ENCODE results near the gene NEB.

Gene NEB, protein sequence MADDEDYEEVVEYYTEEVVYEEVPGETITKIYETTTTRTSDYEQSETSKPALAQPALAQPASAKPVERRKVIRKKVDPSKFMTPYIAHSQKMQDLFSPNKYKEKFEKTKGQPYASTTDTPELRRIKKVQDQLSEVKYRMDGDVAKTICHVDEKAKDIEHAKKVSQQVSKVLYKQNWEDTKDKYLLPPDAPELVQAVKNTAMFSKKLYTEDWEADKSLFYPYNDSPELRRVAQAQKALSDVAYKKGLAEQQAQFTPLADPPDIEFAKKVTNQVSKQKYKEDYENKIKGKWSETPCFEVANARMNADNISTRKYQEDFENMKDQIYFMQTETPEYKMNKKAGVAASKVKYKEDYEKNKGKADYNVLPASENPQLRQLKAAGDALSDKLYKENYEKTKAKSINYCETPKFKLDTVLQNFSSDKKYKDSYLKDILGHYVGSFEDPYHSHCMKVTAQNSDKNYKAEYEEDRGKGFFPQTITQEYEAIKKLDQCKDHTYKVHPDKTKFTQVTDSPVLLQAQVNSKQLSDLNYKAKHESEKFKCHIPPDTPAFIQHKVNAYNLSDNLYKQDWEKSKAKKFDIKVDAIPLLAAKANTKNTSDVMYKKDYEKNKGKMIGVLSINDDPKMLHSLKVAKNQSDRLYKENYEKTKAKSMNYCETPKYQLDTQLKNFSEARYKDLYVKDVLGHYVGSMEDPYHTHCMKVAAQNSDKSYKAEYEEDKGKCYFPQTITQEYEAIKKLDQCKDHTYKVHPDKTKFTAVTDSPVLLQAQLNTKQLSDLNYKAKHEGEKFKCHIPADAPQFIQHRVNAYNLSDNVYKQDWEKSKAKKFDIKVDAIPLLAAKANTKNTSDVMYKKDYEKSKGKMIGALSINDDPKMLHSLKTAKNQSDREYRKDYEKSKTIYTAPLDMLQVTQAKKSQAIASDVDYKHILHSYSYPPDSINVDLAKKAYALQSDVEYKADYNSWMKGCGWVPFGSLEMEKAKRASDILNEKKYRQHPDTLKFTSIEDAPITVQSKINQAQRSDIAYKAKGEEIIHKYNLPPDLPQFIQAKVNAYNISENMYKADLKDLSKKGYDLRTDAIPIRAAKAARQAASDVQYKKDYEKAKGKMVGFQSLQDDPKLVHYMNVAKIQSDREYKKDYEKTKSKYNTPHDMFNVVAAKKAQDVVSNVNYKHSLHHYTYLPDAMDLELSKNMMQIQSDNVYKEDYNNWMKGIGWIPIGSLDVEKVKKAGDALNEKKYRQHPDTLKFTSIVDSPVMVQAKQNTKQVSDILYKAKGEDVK (N-terminal part only)

DNA sequence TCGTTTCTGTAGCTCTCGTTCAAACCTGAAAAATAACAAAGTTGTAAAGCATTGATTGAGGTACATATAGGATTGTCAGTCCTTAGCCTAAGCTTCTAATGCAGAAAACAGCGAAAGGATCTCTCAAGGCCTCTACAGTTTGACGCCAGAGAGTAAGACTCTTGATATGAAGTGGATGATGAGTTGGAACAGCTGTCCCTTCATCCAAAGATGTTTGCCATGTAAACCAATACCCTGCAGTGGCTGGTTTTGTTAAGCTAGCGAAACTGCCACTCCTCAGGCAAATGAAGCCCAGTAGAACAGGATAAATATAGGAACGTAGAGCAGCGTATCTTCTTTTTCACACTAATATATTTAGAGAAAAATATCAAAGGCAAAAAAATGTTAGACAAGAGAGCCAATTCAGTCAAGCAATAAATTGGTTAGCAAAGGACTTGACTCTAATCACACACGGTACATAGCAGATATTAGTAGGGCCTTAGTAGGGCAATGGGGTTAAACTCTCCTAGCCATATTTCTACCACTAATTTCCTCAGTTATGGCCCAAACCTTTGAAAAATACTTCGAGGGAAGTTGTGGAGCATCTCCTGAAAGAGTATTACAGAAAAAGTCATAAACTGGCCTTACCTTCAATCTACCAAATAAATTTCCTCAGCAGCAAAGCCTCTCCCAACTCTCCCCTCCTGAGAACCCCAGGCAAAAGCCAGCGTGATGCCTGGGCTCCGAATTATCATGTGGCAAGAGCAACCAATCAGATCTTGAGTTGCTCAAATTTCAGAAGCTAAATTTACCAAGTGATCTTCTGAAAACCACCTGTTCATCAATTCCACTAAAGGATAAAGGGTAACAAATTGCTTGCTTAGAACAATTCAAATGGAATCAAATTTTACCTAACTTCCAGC, at the start of gene NEB:
TSS of gene NEB (minus strand) at position 706 of the 902 bp plus-strand sequence. CDS start 1,320 bp downstream, outside the sequence.
- no peak for DNase-seq

DNA sequence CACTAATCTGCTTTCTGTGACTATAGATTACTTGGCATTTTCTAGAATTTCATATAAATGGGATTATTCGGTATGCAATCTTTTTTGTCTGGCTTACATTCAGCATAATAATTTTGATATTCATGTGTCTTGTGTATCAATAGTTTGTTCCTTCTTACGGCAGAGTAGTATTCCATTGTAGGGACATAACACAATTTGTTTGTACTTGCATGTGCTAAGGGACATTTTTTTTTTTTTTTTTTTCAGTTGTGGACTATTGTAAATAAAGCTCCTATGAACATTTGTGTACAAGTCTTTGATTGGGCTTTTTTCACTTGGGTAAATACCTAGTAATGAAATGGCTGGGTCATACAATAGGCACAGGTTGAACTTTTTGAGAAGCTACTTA, 48.9 kb upstream of the NEB start:
- no peak for DNase-seq

DNA sequence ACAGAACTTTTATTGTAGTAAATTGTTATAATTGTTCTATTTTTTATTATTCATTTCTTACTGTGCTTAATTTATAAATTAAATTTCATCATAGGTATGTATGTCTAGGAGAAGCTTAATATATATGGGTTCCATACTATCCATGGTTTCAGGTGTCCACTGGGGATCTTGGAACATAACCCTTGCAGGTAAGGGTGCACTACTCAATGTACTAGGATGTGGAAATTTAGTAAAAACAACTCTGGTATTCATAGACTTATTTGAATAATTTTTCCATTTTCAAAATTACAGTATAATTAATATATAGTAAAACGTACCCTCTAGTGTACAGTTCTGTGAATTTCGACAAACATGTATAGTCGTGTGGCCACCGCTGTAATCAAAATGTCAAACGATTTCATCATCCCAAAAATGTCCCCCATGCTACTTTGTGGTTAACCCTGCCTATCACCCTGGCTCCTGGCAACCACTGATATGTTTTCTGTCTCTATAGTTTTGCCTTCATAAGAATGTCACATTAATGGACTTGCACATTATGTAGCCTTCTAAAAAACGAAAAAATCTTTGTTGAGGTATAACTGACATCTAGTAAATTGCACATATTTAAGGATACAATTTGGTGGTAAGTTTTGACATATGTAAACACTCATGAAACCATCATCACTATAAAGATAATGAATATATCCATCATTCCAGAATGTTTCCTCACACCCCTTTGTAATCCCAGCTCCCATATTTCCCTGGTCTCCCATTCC, 48.3 kb upstream of the NEB start:
- no peak for DNase-seq

DNA sequence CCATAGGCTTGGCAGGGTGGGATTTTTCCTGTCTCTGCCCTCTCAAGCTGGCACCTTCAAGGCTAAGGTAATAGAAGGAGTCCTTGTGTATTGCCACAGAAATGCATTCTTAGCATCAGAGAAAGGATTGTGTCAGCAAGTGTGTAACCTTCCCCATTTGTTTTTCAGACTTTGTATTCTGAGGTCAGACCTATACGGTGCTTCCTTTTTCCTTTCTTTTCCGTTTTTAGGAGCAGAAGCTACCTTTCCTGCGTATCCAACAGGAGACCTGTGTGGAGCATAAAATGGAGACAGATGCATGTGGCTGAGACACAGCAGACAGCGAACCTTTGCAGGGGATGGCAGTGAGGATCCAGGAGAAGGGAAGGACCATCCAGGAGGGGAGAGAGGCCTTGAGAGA, 47.4 kb upstream of the NEB start:
- DNase-seq = no peak

DNA sequence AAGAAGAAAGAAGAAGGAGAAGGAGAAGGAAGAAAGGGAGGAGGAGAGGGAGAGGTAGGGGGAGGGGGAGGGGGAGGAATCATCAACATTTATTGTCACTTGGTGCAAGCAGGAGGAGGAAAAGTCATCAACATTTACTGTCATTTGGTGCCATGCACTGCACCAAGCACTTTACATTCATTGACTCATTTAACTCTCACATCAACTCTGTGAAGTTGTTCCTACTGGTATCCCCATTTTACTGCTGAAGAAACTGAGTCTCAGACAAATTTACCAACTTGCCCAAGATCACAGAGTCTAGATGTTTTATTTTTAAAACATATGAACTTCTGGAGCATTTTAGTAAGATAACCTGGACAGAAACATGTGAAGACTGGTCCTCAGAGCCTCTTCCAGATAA, 46.7 kb upstream of the NEB start:
- no peak for DNase-seq

DNA sequence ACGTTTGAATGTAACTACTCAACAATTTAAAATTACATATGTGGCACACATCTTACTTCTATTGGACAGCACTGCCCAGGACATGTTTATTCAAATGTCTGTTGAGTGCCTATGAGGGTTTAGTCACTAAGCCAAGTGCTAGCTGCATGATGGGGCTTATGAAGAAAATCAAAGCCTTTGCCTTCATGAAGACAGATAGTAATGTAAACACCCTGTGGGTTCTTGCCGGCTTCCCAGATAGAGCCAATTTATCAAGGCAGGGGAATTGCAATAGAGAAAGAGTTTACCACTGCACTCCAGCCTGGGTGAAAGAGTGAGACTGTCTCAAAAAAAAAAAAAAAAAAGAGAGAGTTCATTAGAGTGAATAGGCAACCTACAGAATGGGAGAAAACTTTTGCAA, 43.7 kb upstream of the NEB start:
- DNase-seq = no peak

DNA sequence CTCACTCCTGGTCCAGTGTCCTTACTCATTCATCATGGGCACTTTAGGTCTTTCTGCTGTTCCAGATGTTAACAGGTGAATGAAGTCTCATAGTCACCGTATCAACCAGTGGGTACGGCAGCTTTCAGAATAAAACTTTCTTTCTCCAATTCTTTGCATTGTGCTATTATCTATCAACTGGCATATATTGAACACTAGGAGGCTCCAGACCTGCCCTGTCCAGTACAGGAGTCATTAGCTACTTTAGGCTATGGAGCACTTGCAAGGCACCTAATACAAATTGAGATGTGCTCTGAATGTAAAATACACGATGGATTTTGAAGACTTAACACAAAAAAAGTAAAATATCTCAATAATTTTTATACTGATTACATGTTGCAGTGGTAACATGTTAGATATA, 43.2 kb upstream of the NEB start:
- DNase-seq = no peak

DNA sequence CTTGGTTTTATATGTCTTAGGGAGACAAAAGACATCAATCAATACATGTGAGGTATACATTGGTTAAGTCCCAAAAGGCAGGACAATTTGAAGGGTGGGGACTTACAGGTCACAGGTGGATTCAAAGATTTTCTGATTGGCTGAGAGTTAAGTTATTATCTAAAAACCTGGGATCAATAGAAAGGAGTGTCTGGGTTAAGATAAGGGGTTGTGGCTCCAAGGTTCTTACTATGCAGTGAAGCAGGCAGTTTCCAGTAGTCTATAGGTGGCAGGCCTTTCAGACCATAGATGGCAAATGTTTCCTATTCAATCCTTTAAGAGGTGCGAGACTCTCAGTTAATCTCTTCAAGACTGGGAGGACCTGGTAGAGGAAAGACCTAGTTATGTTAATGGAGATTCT, 42.1 kb upstream of the NEB start:
- no peak for DNase-seq

DNA sequence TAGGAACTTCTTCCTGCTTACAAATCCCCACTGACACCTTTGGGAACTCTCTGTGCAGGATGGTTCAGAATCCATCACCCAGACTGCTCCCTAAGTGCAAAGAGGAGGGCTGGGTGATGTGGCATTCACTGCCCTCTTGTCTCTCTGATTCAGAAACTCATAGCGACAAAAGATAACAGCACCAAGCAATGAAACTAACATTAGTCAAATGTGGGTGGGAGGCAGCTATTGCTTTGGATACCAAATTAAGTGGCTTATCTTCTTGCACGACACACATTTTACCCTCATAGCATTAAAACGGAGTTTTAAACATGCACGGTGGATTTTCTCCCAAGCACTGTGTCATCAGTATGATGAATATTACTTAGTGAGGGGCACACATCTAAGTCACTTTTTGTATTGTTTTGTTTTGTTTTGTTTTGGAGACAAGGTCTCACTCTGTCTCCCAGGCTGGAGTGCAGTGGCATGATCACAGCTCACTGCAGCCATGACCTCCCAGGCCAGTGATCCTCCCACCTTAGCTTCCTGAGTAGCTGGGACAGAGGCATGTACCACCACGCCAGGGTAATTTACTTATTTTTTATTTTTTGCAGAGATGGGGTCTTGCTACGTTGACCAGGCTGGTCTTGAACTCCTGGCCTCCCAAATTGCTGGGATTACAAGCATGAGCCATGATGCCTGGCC, 40.9 kb upstream of the NEB start:
- no peak for DNase-seq

DNA sequence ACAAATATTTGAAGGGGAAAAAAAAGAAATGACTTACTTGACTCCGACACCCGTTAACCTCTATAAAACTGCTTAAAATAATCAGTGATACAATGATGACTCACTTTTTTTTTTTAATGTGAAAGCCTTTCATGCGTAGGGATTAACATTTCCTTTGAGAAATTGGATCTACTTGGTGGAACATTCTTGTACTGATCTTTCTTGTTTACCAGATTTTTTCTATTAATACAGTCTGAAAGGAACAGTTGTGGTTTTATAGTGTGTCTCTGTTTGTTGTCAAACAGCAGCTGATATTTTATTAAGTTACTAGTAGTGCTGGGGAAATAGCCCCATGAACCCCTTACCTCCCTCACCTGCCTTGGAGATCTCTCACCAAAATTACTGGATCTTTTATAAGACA, 40.2 kb upstream of the NEB start:
- DNase-seq = no peak

DNA sequence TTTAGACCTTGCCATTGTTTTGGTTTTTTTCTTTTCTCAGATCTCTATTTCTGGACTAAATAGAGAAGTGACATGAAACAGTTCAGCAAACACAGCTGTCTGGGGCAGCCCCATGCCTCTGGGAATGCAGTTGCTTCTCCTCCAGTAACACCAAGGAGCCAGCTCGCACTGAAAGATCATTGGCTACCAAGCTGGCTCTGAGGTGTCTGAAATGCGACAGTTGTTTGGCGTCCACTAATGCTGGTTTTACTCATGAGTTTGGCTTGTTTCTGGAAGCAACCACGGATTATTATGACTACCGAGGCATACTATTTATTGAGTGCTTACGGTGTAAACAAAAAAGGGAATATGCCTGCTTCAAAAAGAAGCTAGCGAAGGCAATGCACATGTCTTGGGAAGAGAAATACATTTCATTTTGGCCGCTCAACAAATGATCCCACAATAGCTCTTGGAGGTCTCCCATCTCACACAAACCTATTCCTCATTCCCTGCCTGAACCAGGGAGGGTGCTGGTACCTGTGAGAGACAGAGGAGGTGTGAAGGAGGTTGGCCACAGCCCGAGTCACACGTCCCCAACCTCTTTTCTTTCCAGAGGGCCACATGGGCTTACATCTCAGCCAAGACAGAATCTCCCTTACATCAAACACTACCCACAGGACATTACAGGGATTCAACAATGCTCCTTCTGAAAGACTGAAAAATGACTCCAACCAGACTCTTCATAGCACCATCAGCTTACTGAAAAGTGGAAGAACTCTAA, 37.5 kb upstream of the NEB start:
- no peak for DNase-seq

DNA sequence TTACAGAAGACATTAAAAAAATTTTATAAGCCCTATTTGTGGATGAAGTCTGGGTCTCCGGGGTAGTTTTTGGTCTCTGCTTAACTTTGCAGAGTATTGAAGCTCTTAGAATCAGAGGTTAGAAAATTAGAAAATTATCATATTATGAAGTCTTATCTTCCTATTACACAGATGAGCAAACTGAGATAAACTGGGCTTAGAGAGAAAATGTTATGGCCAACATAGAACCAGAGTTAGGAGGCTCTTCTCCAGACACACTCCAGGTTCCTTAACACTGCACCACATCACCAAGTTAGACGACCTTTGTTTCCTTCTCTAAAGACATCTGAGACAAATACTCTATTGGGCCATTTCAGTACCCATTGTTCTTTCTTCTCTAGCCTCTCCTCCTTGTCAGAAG, 36.7 kb upstream of the NEB start:
- no peak for DNase-seq

DNA sequence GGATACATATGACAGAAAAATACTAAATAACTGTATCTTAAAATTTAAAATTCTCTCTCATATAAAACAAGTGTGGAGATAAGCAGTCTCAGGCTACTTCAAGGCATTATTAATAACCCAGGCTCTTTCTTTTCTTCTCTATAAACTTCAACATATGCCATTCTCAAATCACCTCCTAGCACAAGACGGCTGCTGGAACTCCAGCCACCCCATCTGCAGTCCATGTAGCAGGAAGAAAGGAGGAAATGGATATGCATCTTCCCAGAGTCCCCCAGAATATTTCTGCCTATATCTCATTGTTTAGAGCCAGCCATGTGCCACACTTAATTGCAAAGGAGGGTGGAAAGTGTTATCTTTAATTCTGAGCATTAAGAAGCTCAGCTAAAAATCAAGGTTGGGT, 35.3 kb upstream of the NEB start:
- no peak for DNase-seq

DNA sequence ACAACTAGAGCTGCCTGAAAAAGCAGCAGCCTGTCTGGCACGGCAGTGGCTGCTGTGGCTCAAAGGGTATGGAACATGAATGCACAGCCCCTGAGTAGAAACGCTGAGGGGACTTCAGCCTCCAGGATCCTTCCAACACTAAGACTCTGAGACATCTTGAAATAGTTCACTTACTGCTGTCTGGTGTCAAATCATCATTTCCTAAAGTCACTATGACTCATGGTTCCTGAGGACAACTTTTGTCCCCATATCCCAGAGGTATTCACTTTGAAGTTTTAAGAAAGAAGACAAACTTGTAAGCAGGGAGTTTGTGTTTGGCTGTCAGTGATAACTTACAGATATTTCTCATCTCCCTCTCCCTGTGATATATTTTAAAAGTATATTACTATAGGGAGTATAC, 33.3 kb upstream of the NEB start:
- DNase-seq = no peak

DNA sequence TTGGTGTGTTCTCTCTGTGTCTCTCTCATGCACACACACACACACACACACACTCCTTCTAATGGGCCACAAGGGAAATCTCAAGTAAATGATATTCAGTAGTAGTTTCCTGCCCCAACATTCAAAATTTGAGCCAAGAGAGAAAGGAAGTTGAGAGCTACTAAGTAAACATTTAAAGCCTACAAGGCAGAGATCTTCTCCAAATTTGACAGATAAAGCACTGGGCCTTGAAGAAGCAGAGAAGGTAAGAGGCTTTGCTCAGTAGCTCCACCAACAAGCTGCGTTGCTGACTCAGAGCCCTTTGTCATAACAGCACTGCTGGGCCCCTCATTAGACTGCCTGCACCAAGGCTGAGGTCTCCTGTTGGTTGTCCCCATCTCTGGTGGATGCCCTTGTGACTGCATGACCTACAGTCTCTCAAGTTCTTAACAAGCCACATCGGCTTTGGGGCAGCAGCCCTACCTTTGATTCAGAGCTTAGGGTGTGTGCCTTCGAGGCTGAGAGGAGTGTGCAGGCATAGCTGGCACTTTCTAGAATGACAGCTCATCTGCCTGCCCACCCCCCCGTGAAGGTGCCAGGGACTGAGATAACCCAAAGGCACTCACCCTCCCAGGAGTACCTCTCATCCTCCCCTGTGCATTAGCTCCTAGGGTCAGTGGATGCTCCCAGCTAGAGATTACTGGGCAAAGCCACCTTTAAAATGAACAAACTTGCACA, 32.3 kb upstream of the NEB start:
- no peak for DNase-seq

DNA sequence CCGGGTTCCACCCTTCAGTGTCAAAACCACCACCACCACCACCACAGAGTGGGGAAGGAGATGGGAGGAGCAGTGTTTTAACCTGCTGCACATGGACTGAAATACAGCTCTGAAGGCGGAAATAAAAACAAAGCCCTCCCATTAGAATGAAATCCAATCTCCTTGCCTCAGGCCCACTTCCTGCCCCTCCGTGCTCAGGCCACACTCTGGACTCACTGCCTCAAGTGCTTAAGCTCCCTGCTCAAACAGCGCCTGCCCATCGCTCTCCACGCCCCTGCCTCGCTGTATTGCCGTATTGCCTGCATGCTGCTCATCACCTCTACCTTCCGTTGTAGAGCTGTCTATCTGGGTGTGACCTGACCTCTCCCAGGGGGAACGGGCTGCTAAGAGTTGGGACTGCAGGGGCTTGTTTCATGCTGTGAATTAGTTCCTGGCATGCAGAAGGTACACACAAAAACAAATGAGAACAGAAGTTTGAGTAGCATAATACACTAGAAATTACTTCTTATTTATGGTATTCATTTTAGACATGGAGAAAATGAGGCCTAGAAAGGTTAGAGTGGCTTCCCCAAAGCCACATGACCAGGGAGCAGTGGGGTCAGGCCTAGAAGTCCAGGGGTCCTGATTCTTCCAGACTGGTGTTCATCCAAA, 31.6 kb upstream of the NEB start:
- no peak for DNase-seq

DNA sequence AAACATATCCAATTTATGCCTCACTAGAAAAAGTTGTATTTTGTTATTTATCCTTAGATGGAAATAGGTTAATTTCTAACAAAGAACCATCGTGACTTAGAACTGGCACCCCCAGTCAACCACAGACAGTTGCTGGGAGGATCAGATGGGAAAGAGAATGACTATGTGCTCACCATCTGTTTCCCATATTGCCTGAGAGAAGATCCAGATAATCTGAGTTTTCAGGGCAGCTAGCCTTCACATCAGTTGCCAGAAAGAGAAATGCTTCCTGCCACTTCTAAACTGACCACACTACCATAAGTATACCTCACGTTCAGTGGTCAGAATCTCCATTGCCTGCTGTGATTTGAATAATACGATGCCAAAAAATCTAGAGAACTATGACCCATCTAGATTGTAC, 28.4 kb upstream of the NEB start:
- DNase-seq = no peak

DNA sequence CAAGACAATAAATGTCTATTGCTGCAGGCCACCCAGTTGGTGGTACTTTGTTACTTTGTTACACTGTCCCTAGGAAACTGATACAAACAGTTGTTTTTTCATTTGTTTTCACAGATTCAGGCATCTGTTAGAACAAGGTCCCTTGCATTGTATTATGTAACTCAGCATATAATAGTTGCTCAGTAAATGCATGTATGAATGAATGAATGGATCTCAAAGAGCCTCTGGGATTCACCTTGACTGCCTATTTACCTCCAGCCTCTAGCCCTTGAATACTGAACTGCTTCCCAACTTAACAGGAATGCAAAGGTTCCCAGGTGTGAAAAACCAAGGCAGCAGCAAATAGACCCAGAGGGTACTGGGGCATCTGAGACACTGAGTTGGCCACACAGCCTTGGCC, 27.4 kb upstream of the NEB start:
- no peak for DNase-seq

DNA sequence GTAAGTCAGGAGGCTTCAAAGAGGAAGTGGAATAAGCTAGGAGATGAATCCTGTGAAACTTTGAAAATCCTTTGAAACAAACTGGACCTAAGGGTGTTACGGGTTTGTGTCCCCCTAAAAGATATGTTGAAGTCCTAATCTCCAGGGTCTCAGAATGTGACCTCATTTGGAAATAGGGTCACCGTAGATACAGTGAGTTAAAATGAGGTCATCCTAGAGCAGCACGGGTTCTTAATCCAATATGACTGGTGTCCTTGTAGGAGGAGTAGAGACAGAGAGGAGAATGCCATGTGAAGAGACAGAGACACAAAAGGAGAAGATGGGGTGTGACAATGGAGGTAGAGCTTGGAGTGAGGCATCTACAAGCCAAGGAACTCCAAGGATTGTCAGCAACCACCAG, 26.9 kb upstream of the NEB start:
- no peak for DNase-seq

Measured in NCI-H1048 (cell line).